ENCODE data around the gene LDHAL6B. TPM values are rescaled to one million over a fixed set of nuclear protein-coding genes. Genes with fewer than 3 reads are reported as not detected.

The LDHAL6B gene
- not detected for total RNA-seq
- long read RNA-seq: 0 reads

DNA sequence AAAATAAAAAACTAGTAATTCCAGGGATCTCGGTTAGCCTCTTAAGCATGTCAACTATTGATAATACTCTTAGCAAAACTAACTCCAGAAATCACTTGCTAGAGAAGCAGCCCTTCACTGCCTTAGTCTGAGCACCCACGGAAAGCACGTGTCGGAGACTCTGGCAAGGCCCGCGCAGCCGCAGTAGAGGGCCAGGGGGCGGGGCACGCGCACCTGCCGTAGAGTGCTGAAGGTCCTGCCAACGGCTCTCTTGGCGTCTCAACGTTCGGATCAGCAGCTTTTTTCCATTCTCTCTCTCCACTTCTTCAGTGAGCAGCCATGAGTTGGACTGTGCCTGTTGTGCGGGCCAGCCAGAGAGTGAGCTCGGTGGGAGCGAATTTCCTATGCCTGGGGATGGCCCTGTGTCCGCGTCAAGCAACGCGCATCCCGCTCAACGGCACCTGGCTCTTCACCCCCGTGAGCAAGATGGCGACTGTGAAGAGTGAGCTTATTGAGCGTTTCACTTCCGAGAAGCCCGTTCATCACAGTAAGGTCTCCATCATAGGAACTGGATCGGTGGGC lies at the start of gene LDHAL6B:
TSS of gene LDHAL6B (plus strand) at position 221 of the 561 bp plus-strand sequence. CDS start at position 319, 98 bp downstream.
- H3K9me3 ChIP-seq: no peaks in the 10 kb centered on the region
- no peaks in the 10 kb centered on the region for H3K27me3 ChIP-seq
- 94% methylated on average over 23 of the region's 30 CpGs for WGBS (ENCODE audit: insufficient coverage, low coverage, low lambda C conversion rate, missing lambda C conversion rate)
- DNase-seq: no peak
- peaks cover 0 to 56% (median 30%) of the 10 kb centered on the region in 4 donors for H3K36me3 ChIP-seq
- H3K4me3 ChIP-seq: no peak within 1 kb of the TSS
- no peaks in the 10 kb centered on the region for H3K4me1 ChIP-seq
- no peak for ATAC-seq
- no peak within 1 kb of the TSS for H3K27ac ChIP-seq
- intact Hi-C loops (cut with DNase I): no loop called here
- TF ChIP-seq, protein P1, sequence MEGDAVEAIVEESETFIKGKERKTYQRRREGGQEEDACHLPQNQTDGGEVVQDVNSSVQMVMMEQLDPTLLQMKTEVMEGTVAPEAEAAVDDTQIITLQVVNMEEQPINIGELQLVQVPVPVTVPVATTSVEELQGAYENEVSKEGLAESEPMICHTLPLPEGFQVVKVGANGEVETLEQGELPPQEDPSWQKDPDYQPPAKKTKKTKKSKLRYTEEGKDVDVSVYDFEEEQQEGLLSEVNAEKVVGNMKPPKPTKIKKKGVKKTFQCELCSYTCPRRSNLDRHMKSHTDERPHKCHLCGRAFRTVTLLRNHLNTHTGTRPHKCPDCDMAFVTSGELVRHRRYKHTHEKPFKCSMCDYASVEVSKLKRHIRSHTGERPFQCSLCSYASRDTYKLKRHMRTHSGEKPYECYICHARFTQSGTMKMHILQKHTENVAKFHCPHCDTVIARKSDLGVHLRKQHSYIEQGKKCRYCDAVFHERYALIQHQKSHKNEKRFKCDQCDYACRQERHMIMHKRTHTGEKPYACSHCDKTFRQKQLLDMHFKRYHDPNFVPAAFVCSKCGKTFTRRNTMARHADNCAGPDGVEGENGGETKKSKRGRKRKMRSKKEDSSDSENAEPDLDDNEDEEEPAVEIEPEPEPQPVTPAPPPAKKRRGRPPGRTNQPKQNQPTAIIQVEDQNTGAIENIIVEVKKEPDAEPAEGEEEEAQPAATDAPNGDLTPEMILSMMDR (IDR thresholded peaks at IDR 0.05): no peak
- no peak for TF ChIP-seq POLR2A (IDR thresholded peaks at IDR 0.05)

DNA sequence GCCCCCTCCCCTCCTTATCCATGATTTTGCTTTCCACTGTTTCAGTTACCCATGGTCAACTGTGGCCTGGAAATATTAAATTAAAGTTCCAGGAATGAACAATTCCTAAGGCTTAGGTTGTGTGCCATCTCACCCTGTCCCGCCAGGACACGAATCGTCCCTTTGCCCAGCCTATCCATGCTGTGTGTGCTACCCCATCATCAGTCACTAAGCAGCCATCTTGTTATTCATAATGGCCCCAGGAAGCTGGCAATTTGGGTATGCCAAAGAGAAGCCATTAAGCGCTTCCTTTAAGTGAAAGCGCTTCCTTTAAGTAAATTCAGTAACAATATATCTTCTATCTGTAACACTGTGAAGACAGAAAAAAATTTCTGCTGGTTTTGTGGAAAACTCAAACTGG lies 49.2 kb upstream of the LDHAL6B start:
- no peaks in the 10 kb centered on the region for H3K4me1 ChIP-seq
- H3K36me3 ChIP-seq: peaks cover 4 to 48% (median 20%) of the 10 kb centered on the region in 4 donors
- no peak for TF ChIP-seq POLR2A (IDR thresholded peaks at IDR 0.05)
- TF ChIP-seq, protein P1 (IDR thresholded peaks at IDR 0.05): no peak
- WGBS (ENCODE audit: insufficient coverage, low coverage, low lambda C conversion rate, missing lambda C conversion rate): 93% methylated on average over 5 of the region's 5 CpGs
- no peaks in the 10 kb centered on the region for H3K9me3 ChIP-seq
- DNase-seq (no peak), ATAC-seq (no peak)
- H3K27me3 ChIP-seq: no peaks in the 10 kb centered on the region
- no peak overlapping the region for H3K27ac ChIP-seq
- intact Hi-C loops (cut with DNase I): no loop called here
- no peak overlapping the region for H3K4me3 ChIP-seq

DNA sequence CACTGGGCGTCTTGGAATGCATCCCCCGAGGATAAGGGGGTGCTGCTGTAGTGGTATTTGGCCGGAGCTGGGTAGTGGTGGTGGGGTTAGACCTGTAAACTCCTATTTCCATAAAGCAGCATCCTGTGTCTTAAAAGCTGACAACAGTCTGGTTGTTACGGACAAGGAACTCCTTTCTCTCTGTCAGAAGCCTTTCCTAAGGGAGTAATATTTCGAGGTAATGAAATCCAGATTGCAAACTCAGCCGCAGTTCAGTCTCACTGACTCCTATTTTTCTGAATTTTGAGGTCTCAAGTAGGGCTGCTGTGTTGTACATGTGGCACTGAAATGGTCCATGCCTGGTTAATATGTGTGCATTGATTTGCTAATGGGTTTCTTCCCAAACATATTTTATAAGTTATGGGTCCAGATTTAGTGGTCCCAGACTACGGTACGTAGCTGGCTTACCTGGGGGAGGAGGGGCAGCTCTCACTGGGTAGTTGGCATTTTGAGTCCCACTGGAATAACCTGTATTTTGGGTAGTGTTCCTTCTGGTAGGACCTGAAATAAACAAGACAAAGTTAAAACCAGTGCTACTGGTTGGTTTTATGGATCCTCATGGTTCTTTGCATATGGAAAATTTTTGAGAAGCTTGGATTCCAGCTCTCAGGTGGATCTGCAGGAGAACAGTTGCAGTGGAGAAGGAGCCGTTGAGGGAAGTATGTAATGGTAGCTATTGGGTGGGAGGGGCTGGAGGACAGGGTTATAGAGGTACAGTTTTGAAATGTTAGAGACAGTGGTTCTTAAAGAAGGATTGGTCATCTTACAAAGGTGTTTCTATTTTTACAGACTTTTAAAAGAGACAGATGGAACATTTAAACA lies 48.6 kb upstream of the LDHAL6B start:
- Histone ChIP-seq H3K36me3 (peaks cover 4 to 41% (median 18%) of the 10 kb centered on the region in 4 donors), H3K27ac (no peak overlapping the region)

DNA sequence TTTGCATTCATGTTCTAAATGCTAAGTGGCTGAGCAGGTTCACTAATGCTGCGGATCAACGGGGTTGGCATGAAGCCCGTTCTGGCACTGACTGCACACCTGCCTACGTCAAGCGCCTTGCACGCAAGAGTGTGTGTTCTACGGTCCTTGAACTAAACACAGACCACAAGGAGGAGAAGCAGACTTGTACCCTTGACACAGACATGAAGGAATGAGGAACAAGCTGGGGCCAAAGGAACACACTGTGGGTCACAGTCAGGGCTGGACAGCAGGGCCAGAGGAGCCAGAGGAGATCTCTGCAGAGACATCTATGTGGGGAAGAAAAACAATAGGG lies 48.0 kb upstream of the LDHAL6B start:
- no peak overlapping the region for H3K27ac ChIP-seq
- no peak for DNase-seq
- no peak for ATAC-seq
- TF ChIP-seq, protein P1 (IDR thresholded peaks at IDR 0.05): no peak
- no peak for TF ChIP-seq POLR2A (IDR thresholded peaks at IDR 0.05)
- intact Hi-C loops (cut with DNase I): no loop called here
- H3K4me3 ChIP-seq: no peak overlapping the region
- no peaks in the 10 kb centered on the region for H3K9me3 ChIP-seq
- H3K27me3 ChIP-seq: no peaks in the 10 kb centered on the region
- H3K36me3 ChIP-seq: peaks cover 4 to 36% (median 13%) of the 10 kb centered on the region in 4 donors
- WGBS (ENCODE audit: insufficient coverage, low coverage, low lambda C conversion rate, missing lambda C conversion rate): 92% methylated on average over 7 of the region's 7 CpGs
- no peaks in the 10 kb centered on the region for H3K4me1 ChIP-seq

More for the DNA sequence above, 48.6 kb upstream of the LDHAL6B start:
- Histone ChIP-seq H3K27me3 (no peaks in the 10 kb centered on the region), H3K9me3 (no peaks in the 10 kb centered on the region), H3K4me1 (no peaks in the 10 kb centered on the region), H3K4me3 (no peak overlapping the region)
- intact Hi-C loops (cut with DNase I): no loop called here
- ATAC-seq (no peak), DNase-seq (no peak)
- 90% methylated on average over 7 of the region's 9 CpGs for WGBS (ENCODE audit: insufficient coverage, low coverage, low lambda C conversion rate, missing lambda C conversion rate)
- TF ChIP-seq, protein P1 (IDR thresholded peaks at IDR 0.05): no peak
- no peak for TF ChIP-seq POLR2A (IDR thresholded peaks at IDR 0.05)
